GM21360 (cell line): ENCODE measurements around the gene SLC35G3.
"Not testable (repeated sequence)": the region's sequence is repeated elsewhere in the genome, so short reads cannot be mapped to it uniquely, and the experiment has no call there.

ENCODE experiments used
- ATAC-seq: cut with Tn5 transposase; IDR thresholded peaks from one replicate; pipeline ENCODE4 v1.9.1; 2021; ENCODE audit warnings: mild to moderate bottlenecking, moderate library complexity; ENCODE audit not compliant: unreplicated experiment

SLC35G3 gene

GRCh38 chr17:35212668-35213067, 18.5 kb upstream of the SLC35G3 start:
- no peak for ATAC-seq

GRCh38 chr17:35210741-35211140, 16.5 kb upstream of the SLC35G3 start:
- no peak for ATAC-seq

- ATAC-seq: not testable (repeated sequence)
These were observed 8.4 kb upstream of the SLC35G3 start for GRCh38 chr17:35202582-35202981.

- not testable (repeated sequence) for ATAC-seq
These were observed 869 bp upstream of the SLC35G3 start for GRCh38 chr17:35195062-35195461.

- no peak for ATAC-seq
These were observed 1.5 kb downstream of the SLC35G3 start for GRCh38 chr17:35192708-35193107.

- no peak for ATAC-seq
These were observed 3.0 kb downstream of the SLC35G3 start for GRCh38 chr17:35191001-35191695.

- no peak for ATAC-seq
These were observed 4.9 kb downstream of the SLC35G3 start for GRCh38 chr17:35189291-35189690.

- ATAC-seq: no peak
These were observed 6.1 kb downstream of the SLC35G3 start for GRCh38 chr17:35188111-35188510.

GRCh38 chr17:35187481-35187880, 6.7 kb downstream of the SLC35G3 start:
- ATAC-seq: no peak

- no peak for ATAC-seq
These were observed 8.3 kb downstream of the SLC35G3 start for GRCh38 chr17:35185849-35186248.

- no peak for ATAC-seq
These were observed 9.9 kb downstream of the SLC35G3 start for GRCh38 chr17:35184274-35184673.

GRCh38 chr17:35183332-35183731, 10.9 kb downstream of the SLC35G3 start:
- no peak for ATAC-seq

GRCh38 chr17:35179379-35179778, 14.8 kb downstream of the SLC35G3 start:
- not testable (repeated sequence) for ATAC-seq

- no peak for ATAC-seq
These were observed 17.3 kb downstream of the SLC35G3 start for GRCh38 chr17:35176897-35177296.

- no peak for ATAC-seq
These were observed 18.4 kb downstream of the SLC35G3 start for GRCh38 chr17:35175638-35176415.

- ATAC-seq: no peak
These were observed 19.3 kb downstream of the SLC35G3 start for GRCh38 chr17:35174835-35175334.

GRCh38 chr17:35172321-35172720, 21.9 kb downstream of the SLC35G3 start:
- not testable (repeated sequence) for ATAC-seq

GRCh38 chr17:35171834-35172233, 22.4 kb downstream of the SLC35G3 start:
- ATAC-seq: no peak

GRCh38 chr17:35170968-35171771, 23.0 kb downstream of the SLC35G3 start:
- no peak for ATAC-seq

- ATAC-seq: no peak
These were observed 24.3 kb downstream of the SLC35G3 start for GRCh38 chr17:35169835-35170363.

GRCh38 chr17:35167666-35168065, 26.5 kb downstream of the SLC35G3 start:
- no peak for ATAC-seq
